IPS-15b (cell line): ENCODE measurements around the gene PIAS4.
A peak's percentile ranks its signal among the peaks of the same experiment; 100 is the strongest.

Experiments
- H3K27me3 ChIP-seq: one replicate; pipeline ENCODE4 v1.6.1; 2013; ENCODE audit warnings: low read length; ENCODE audit not compliant: control insufficient read depth, insufficient read depth
- H3K36me3 ChIP-seq: one replicate; pipeline ENCODE4 v1.6.1; 2013; ENCODE audit warnings: low read length; ENCODE audit not compliant: control insufficient read depth, insufficient read depth
- H3K4me1 ChIP-seq: one replicate; pipeline ENCODE4 v1.6.1; 2013; ENCODE audit warnings: mild to moderate bottlenecking, low read length; ENCODE audit not compliant: control insufficient read depth, insufficient read depth
- H3K4me3 ChIP-seq: one replicate; pipeline ENCODE4 v1.5.1; 2013; ENCODE audit warnings: low read depth, low read length
- H3K9ac ChIP-seq: one replicate; pipeline ENCODE4 v1.6.1; 2013; ENCODE audit warnings: low read depth, mild to moderate bottlenecking, low read length
- H3K9me3 ChIP-seq: one replicate; pipeline ENCODE4 v1.6.1; 2013; ENCODE audit warnings: mild to moderate bottlenecking, low read length; ENCODE audit not compliant: control insufficient read depth, insufficient read depth

Gene PIAS4

DNA sequence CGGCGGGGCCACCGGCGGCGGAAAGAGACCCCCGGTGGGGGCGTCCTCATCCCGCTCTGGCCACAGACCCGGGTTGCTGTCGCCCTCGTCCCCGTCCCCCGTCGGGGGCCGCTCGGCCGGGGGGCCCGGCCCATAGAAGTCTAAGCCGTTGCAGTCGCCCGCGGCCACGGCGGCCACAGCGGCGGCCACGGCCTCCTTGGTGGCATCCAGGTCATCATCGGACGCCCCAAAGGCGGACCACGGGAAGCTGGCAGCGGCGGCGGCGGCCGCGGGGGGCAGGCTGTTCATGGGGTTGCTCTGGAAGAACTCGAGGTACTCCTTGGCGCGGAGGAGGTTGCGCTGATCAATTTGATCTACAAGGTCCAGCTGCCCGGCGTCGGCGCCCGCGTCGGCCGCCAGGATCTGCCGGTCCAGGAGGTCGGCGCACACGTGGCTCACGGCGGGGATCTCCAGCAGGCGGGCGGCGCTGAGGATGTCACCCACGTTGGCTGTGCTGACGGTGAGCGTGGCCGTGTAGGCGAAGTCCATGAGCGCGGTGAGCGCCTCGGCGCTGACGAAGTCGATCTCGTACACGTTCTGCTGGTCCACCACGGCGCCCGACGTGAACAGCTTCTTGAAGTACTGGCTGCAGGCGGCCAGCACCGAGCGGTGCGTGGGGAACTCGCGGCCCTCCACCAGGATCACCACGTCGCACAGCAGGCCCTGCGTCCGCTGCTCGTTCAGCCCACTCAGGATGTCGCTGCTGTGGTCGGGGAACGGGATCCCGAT is 47.1 kb downstream of the PIAS4 start:
- H3K4me1 ChIP-seq: no peaks in the 10 kb centered on the region
- H3K4me3 ChIP-seq: no peak overlapping the region
- H3K9ac ChIP-seq: no peak overlapping the region
- no peaks in the 10 kb centered on the region for H3K9me3 ChIP-seq
- peaks cover 41% of the 10 kb centered on the region for H3K36me3 ChIP-seq
- H3K27me3 ChIP-seq: no peaks in the 10 kb centered on the region

DNA sequence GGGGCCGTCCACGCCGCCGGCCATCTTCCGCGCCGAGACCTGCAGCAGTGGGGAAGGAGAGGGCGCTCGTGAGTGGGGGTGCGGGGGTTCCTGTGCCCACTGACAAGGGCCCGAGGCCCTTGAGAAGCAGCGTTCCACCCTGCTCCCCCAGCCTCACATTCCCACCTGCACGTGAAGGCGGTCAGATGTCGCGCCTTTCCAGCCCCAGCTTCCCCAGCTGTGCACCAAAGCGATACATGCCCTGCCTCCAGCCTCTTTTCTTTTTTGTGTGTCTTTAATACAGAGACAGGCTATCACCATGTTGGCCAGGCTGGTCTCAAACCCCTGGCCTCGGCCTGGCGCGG is 47.6 kb downstream of the PIAS4 start:
- Histone ChIP-seq H3K36me3 (peaks cover 41% of the 10 kb centered on the region), H3K27me3 (no peaks in the 10 kb centered on the region), H3K4me3 (no peak overlapping the region), H3K9me3 (no peaks in the 10 kb centered on the region), H3K9ac (no peak overlapping the region), H3K4me1 (no peaks in the 10 kb centered on the region)

DNA sequence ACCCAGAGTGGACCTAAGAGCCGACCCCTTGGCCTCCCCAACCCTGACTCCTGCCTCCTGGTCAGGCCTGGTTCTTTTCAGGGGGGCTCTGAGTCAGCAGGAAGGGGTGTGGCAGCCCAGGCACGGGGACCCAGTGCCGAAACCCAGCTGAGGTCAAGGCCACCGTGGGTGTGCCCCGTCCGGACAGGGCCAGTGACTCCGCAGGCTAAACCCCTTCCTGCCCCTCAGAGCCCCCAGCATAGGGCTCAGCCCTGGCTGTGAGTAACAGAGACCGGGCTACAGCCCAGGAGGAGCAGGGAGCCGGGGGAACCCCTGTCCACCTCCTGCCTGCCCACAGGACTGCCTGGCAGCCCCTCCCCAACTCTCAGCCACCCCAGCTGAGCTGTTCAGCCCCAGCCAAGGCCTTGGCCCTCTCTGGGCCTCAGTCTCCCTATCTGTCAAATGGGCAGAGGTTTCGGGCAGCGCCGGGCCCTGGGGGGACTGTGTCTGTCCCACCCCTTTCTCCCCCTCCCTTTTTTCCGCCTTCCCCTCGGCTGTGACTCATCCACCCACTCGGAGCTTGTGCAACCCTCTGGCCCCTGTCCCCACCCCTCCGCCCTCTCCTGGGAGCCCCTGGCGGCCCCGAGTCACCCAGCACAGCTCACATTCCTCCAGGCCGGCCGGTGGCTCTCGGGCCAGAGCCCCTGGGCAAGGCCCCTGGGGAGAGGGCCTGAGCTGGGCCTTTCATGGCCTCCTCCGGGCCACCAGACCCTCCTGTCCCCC is 50.6 kb downstream of the PIAS4 start:
- H3K9ac ChIP-seq: no peak overlapping the region
- H3K4me1 ChIP-seq: peaks cover 6% of the 10 kb centered on the region
- no peaks in the 10 kb centered on the region for H3K9me3 ChIP-seq
- no peak overlapping the region for H3K4me3 ChIP-seq
- H3K36me3 ChIP-seq: peaks cover 37% of the 10 kb centered on the region
- no peaks in the 10 kb centered on the region for H3K27me3 ChIP-seq

DNA sequence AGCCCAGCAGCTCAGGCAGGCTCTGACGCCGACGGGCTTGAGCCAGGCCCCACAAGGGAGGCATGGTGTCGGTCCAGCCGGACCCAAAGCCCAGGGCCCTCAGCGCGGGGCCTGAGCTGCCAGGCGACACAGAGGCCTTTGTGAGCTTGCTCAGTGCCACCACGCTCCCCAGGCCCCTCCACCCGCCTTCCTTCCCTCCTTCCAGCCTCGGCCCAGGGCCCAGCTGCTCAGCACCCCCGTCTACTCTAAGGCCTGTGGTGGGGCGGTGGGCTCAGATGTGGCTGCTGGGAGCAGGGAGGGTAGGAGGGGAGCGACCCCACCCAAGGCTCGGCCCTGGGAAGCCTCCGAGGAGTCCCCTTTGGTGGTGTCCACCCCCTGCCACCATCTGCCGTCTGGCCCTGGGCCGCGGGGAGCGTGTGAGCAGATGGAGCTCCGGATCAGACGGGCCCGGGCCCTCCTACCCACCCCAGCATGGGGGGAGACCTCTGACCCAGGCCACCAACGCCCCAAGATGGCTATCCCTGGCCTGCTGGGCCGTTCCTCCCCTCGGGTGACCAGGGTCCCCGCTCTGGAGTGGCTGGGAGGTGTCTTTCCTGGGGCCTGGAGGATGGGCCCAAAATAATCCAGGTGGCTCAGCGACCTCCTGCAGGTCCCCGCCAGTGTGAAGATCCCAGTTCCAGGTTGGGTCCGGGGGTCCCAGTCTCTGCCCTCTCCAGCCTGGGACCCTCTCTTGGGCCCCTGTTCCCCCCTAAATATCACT is 51.3 kb downstream of the PIAS4 start:
- Histone ChIP-seq H3K36me3 (peaks cover 34% of the 10 kb centered on the region), H3K9ac (no peak overlapping the region), H3K4me1 (peaks cover 10% of the 10 kb centered on the region), H3K9me3 (no peaks in the 10 kb centered on the region), H3K4me3 (no peak overlapping the region), H3K27me3 (no peaks in the 10 kb centered on the region)

DNA sequence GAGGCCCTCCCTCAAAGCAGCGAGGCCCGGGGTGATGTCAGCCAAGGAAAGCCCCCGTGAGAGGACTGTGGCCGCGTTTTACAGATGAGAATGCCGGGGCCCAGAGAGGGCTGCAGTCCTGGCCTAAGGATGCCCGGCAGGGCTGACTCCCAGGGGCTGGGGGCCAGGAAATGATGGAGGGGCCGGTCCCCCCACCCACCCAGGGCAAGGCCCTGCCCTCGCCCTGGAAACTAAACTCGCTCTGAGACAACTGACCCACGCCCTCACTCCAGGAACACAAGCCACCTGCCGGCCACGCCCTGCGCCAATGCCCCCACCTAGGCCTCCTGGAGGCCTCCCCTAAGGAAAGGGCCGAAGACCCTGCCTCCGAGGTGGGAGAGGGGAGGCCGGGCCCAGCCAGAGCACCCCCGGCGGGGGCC is 51.9 kb downstream of the PIAS4 start:
- H3K36me3 ChIP-seq: peaks cover 29% of the 10 kb centered on the region
- H3K4me3 ChIP-seq: no peak overlapping the region
- no peak overlapping the region for H3K9ac ChIP-seq
- peaks cover 10% of the 10 kb centered on the region for H3K4me1 ChIP-seq
- H3K27me3 ChIP-seq: no peaks in the 10 kb centered on the region
- no peaks in the 10 kb centered on the region for H3K9me3 ChIP-seq

DNA sequence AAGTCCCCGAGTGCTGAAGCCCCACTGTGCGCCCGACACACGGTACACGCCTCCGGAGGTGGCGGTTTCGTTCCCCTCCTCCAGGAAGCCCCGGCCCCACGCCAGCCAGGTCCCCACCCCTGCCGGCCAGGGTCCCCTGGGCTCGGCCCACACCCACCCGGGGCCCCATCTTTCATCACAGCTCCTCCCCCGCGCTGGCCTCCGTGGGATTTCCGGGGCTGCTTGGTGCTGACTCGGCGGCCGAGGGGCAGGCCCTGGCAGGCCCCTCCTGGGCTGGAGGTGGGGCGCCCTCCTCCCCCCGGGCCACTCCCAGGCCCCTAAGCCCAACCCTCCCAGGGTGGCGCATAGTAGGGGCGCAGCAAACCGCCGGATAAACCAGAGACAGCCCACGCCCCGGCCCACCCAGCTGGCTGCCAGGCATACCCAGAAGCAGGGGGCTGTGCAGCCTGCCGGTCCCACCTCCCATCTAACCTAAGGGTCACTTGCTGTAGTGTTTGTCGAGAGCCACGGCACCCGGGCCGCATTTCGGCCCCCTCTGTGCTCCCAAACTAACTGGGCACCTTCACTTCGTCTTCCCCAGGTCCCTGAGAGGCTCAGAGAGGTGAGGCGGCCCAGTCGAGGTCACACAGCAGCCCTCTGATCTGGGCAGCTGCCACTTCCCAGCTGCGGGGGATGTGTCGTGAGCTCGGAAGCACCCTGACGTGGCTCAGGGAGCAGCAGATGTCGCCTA is 52.5 kb downstream of the PIAS4 start:
- Histone ChIP-seq H3K27me3 (no peaks in the 10 kb centered on the region), H3K36me3 (peaks cover 23% of the 10 kb centered on the region), H3K4me3 (no peak overlapping the region), H3K4me1 (peaks cover 10% of the 10 kb centered on the region), H3K9ac (no peak overlapping the region), H3K9me3 (no peaks in the 10 kb centered on the region)

DNA sequence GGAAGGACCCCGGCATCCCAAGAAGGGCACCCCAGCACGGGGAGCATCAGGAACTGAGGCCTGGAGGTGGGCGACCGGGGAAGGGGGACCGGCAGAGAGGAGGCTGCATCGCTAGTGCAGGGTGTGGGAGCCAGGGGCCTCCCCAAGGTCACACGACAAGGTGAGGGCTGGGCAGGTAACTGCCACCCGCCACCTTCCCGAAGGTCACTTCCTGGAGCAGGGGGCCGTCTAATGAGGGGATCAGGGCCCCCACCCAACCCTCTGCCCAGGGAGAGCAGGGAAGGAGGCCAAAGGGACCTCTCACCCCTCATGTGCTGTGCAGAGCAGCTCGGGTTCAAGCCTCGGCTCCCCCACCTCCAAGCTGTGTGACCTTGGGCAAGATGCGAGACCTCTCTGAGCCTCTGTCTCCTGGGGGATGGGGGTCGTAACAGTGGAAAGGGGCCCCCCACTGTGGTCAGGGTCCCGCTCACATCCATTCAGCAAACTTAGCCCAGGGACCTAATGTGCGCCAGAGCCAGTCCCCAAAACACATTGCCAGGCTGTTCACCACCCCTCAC is 53.2 kb downstream of the PIAS4 start:
- no peaks in the 10 kb centered on the region for H3K27me3 ChIP-seq
- no peaks in the 10 kb centered on the region for H3K9me3 ChIP-seq
- peaks cover 20% of the 10 kb centered on the region for H3K36me3 ChIP-seq
- H3K9ac ChIP-seq: peak overlapping the region; percentile 37
- H3K4me1 ChIP-seq: peaks cover 10% of the 10 kb centered on the region
- H3K4me3 ChIP-seq: no peak overlapping the region

DNA sequence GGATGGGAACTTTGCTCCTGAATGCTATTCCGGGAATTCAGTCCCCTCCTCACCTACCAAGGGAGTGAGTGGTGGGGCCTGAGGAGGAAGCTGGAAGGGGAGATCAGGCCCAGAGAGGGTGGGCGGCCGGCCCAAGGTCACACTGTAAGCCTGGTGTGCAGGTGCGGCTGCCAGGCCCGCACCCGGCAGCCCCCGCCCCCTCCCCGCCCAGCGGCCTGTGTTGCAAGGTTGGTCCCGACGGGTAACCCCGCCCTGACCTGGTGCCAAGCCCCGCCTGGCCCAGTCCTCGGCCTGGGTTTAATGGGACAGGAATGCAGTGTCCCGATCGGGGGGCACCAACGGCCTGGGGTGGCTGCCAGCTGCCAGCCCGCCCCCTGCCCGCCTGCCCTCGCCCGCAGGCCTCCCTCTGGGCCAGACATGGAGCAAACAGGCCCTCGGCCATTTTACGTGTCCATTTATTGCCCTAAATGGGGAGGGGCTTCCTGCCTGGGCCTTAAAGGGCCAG is 53.7 kb downstream of the PIAS4 start:
- H3K27me3 ChIP-seq: no peaks in the 10 kb centered on the region
- H3K36me3 ChIP-seq: peaks cover 15% of the 10 kb centered on the region
- no peaks in the 10 kb centered on the region for H3K9me3 ChIP-seq
- H3K4me1 ChIP-seq: peaks cover 10% of the 10 kb centered on the region
- H3K9ac ChIP-seq: peak overlapping the region; percentile 37
- no peak overlapping the region for H3K4me3 ChIP-seq

DNA sequence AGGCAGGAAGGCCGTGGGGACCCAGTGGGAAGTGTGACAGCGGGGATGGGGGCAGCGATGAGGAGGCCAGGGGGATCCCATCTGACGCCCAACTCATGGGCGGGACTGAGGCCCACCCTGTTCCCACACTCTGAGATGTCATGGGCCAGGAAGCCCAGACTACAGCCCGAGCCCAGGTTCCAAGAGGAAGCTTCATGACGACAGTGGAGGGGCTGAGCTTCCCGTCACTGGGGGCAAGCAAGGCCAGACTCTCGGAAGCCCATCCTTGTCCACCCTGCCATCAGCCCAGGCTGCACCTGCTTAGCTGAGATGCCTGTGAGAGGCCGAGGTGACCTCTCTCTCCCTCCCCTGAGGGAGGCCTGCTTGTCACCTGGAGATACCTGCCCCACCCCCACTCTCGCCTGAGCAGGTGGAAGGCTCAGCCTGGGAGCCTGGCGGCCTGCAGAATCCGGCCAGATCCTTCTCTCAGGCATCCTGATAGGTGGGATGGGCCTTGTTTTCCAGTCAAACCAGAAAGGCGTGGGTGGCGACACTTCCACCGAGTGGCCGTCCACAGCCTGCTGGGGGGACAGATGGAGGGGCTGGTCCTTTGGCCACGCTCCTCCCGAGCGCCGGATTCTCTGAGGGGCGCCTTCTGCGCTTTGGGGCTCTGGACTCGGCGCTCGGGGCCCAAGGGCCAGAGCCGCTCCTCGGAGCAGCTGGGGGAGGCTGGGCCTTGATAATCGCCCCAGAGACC is 54.3 kb downstream of the PIAS4 start:
- H3K4me1 ChIP-seq: peaks cover 10% of the 10 kb centered on the region
- H3K4me3 ChIP-seq: no peak overlapping the region
- peaks cover 15% of the 10 kb centered on the region for H3K36me3 ChIP-seq
- H3K9ac ChIP-seq: no peak overlapping the region
- H3K9me3 ChIP-seq: no peaks in the 10 kb centered on the region
- H3K27me3 ChIP-seq: no peaks in the 10 kb centered on the region

DNA sequence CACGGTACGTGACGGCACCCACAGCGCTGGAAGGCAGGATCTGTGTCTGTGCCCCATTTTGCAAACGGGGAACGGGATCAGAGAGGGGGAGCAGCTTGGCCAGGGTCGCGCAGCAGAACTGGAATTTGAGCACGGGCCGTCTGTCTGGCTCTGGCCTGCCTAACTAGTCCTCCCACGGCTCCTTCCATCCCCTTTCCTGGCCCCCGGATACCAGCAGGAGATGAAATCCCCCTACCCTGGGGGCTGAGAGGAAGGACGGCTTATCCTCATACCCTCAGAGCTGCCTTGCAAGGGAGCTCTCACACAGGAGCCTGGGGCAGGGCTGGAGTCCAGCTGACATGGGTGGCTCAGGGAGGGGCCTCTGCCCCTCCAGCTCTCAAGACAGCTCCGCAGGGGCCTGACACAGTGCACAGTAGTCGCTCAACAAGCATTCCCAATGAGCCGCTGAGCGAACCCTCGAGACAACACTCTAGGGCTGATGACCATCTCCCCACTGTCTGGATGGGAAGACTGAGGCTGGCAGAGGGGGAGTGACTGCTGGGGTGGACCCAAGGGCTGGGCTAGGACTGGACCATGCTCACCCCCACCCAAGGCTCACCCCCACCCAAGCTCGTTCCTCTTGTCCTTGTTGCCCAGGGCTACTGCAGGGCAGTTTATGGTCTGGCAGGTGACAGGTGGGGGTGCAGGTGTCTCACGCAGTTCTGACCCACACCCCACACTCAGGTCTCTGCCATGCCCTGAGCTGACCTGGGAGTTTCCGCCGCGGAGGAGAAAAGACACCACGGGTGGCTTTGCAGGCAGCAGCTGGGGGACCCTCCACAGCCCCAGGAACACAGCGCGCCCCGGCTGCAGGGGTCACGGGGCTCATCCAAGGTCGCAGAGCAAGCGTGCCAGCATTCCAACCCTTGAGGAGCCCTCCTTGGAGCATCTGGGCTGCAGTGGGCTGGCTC is 55.2 kb downstream of the PIAS4 start:
- peaks cover 14% of the 10 kb centered on the region for H3K36me3 ChIP-seq
- peaks cover 10% of the 10 kb centered on the region for H3K4me1 ChIP-seq
- H3K27me3 ChIP-seq: no peaks in the 10 kb centered on the region
- peak overlapping the region; percentile 16 for H3K9ac ChIP-seq
- no peaks in the 10 kb centered on the region for H3K9me3 ChIP-seq
- H3K4me3 ChIP-seq: peak overlapping the region; percentile 13
